ENCODE data around the gene FAM193B. TPM values are rescaled to one million over a fixed set of nuclear protein-coding genes. Genes with fewer than 3 reads are reported as not detected.

Gene FAM193B
- total RNA-seq, 4 donors from 2014 or later = 57.0 to 128 (median 69.7) TPM

GRCh38 chr5:177484902-177485549 is 69.3 kb downstream of the FAM193B start:
- TF ChIP-seq CTCF (IDR thresholded peaks at IDR 0.05) (no peak), POLR2A (IDR thresholded peaks at IDR 0.05) (no peak)
- intact Hi-C loops (cut with DNase I; ENCODE audit: low total_unique reads) = no loop called here
- no peak overlapping the region for H3K4me3 ChIP-seq (ENCODE audit: low read depth, poor library complexity, severe bottlenecking)
- DNase-seq (ENCODE audit: low spot score in 2 of 2) = no peak
- 84 to 86% methylated on average over 9 to 13 of the region's 13 CpGs for WGBS, 2 donors

- intact Hi-C loops (cut with DNase I; ENCODE audit: low total_unique reads) = no loop called here
- TF ChIP-seq POLR2A (IDR thresholded peaks at IDR 0.05) (no peak), CTCF (IDR thresholded peaks at IDR 0.05) (no peak)
- 84 to 92% methylated on average over 20 to 21 of the region's 22 CpGs for WGBS, 2 donors
- no peak for DNase-seq (ENCODE audit: low spot score in 2 of 2)
- H3K4me3 ChIP-seq (ENCODE audit: low read depth, poor library complexity, severe bottlenecking) = no peak overlapping the region
Measured at GRCh38 chr5:177483994-177484901, 70.1 kb downstream of the FAM193B start.

- TF ChIP-seq POLR2A (IDR thresholded peaks at IDR 0.05) = no peak
- no peak for TF ChIP-seq CTCF (IDR thresholded peaks at IDR 0.05)
- no peak overlapping the region for H3K4me3 ChIP-seq (ENCODE audit: low read depth, poor library complexity, severe bottlenecking)
- no peak for DNase-seq (ENCODE audit: low spot score in 2 of 2)
- 97 to 98% methylated on average over 9 of the region's 9 CpGs for WGBS, 2 donors
- intact Hi-C loops (cut with DNase I; ENCODE audit: low total_unique reads) = no loop called here
Measured at GRCh38 chr5:177483042-177483441, 71.3 kb downstream of the FAM193B start.

GRCh38 chr5:177482359-177482795 is 72.0 kb downstream of the FAM193B start:
- intact Hi-C loops (cut with DNase I; ENCODE audit: low total_unique reads) = no loop called here
- DNase-seq (ENCODE audit: low spot score in 2 of 2) = no peak
- H3K4me3 ChIP-seq (ENCODE audit: low read depth, poor library complexity, severe bottlenecking) = no peak overlapping the region
- 86 to 87% methylated on average over 10 of the region's 10 CpGs for WGBS, 2 donors
- no peak for TF ChIP-seq CTCF (IDR thresholded peaks at IDR 0.05)
- no peak for TF ChIP-seq POLR2A (IDR thresholded peaks at IDR 0.05)

GRCh38 chr5:177479774-177480173 is 74.6 kb downstream of the FAM193B start:
- no peak overlapping the region for H3K4me3 ChIP-seq (ENCODE audit: low read depth, poor library complexity, severe bottlenecking)
- TF ChIP-seq POLR2A (IDR thresholded peaks at IDR 0.05) = no peak
- no peak for TF ChIP-seq CTCF (IDR thresholded peaks at IDR 0.05)
- 49 to 52% methylated on average over 14 of the region's 14 CpGs for WGBS, 2 donors
- intact Hi-C loops (cut with DNase I; ENCODE audit: low total_unique reads) = no loop called here
- DNase-seq (ENCODE audit: low spot score in 2 of 2) = no peak

All from lower leg skin (tissue), 4 donors.